CD14-positive monocyte (primary cell): ENCODE data around the gene KCNB1. TPM values are rescaled to one million over a fixed set of nuclear protein-coding genes. Genes with fewer than 3 reads are reported as not detected.

ENCODE experiments used
- DNase-seq, 3 donors: peaks; one replicate each; pipeline ENCODE4 v3.0.0-alpha.2; 2011 to 2022
- H2AFZ ChIP-seq: 2 replicates; pipeline ENCODE4 v1.6.0; 2012; ENCODE audit warnings: mild to moderate bottlenecking, low read depth, low read length, inconsistent platforms; ENCODE audit not compliant: insufficient read depth, poor library complexity, severe bottlenecking
- H3K27ac ChIP-seq, 2 donors: 1 replicate in 1 of 2; 2 replicates in 1 of 2; pipeline ENCODE4 v1.5.1; 2012 to 2013; ENCODE audit warnings: low read length in 2 of 2, control low read depth in 1 of 2, inconsistent platforms in 1 of 2, low read depth in 1 of 2, mild to moderate bottlenecking in 1 of 2
- H3K27me3 ChIP-seq, 2 donors: one replicate each; pipeline versions ENCODE4 v1.6.0 to v1.6.1; 2011 to 2013; ENCODE audit warnings: low read length in 2 of 2; ENCODE audit not compliant: control insufficient read depth in 2 of 2, insufficient read depth in 2 of 2
- H3K36me3 ChIP-seq, 2 donors: replicated peaks in 1 of 2; 1 replicate in 1 of 2; 2 replicates in 1 of 2; pipeline versions ENCODE4 v1.5.1 to v1.6.1; 2012 to 2013; ENCODE audit warnings: low read length in 2 of 2, control low read depth in 1 of 2, inconsistent platforms in 1 of 2, mild to moderate bottlenecking in 1 of 2; ENCODE audit not compliant: insufficient read depth in 2 of 2, control insufficient read depth in 1 of 2
- H3K4me1 ChIP-seq, 2 donors: 1 replicate in 1 of 2; 2 replicates in 1 of 2; pipeline versions ENCODE4 v1.5.1 to v1.6.1; 2012 to 2013; ENCODE audit warnings: low read length in 2 of 2, control low read depth in 1 of 2, inconsistent platforms in 1 of 2, mild to moderate bottlenecking in 1 of 2, moderate library complexity in 1 of 2; ENCODE audit not compliant: insufficient read depth in 2 of 2, control insufficient read depth in 1 of 2
- H3K4me2 ChIP-seq: replicated peaks from 2 replicates; pipeline ENCODE3; 2012; ENCODE audit warnings: low read length, moderate library complexity, mild to moderate bottlenecking; ENCODE audit not compliant: poor library complexity, severe bottlenecking; ENCODE audit errors: extremely low read depth
- H3K4me3 ChIP-seq, 3 experiments: fragments of 200-600 bp in 1 of 3; sonication (generic) in 1 of 3; replicated peaks in 1 of 3; 1 replicate in 2 of 3; 2 replicates in 1 of 3; pipeline ENCODE4 v1.5.1; 2011 to 2013; ENCODE audit warnings: low read length in 3 of 3, mild to moderate bottlenecking in 3 of 3, control low read depth in 2 of 3, low read depth in 2 of 3, inconsistent platforms in 1 of 3, moderate library complexity in 1 of 3
- H3K79me2 ChIP-seq: 2 replicates; pipeline ENCODE4 v1.6.0; 2012; ENCODE audit warnings: mild to moderate bottlenecking, control low read depth, inconsistent platforms, low read length, moderate library complexity; ENCODE audit not compliant: insufficient read depth
- H3K9ac ChIP-seq: 2 replicates; pipeline ENCODE4 v1.6.0; 2017; ENCODE audit warnings: low read length, mild to moderate bottlenecking; ENCODE audit not compliant: insufficient read depth, poor library complexity, severe bottlenecking
- H3K9me3 ChIP-seq, 2 donors: replicated peaks in 1 of 2; 1 replicate in 1 of 2; 2 replicates in 1 of 2; pipeline versions ENCODE4 v1.5.1 to v1.6.1; 2012 to 2013; ENCODE audit warnings: low read length in 2 of 2, control low read depth in 1 of 2; ENCODE audit not compliant: control insufficient read depth in 1 of 2, insufficient read depth in 1 of 2
- H4K20me1 ChIP-seq: 2 replicates; pipeline ENCODE4 v1.6.0; 2012; ENCODE audit warnings: mild to moderate bottlenecking, low read length, control low read depth, moderate library complexity; ENCODE audit not compliant: insufficient read depth
- H3K27ac Mint-ChIP-seq, 7 donors: one replicate each; pipeline ENCODE4 v1.8.0; 2020; ENCODE audit warnings: mild to moderate bottlenecking in 7 of 7, mixed read lengths in 7 of 7, moderate library complexity in 6 of 7, inconsistent platforms in 2 of 7
- H3K27me3 Mint-ChIP-seq, 3 donors: one replicate each; pipeline ENCODE4 v1.8.0; 2021 to 2022; ENCODE audit warnings: low read depth in 3 of 3, mild to moderate bottlenecking in 3 of 3, mixed read lengths in 3 of 3, moderate library complexity in 3 of 3, inconsistent platforms in 1 of 3
- H3K36me3 Mint-ChIP-seq, 2 donors: one replicate each; pipeline ENCODE4 v1.8.0; 2020; ENCODE audit warnings: mixed read lengths in 2 of 2, inconsistent platforms in 1 of 2, mild to moderate bottlenecking in 1 of 2
- H3K4me1 Mint-ChIP-seq: one replicate; pipeline ENCODE4 v1.8.0; 2020; ENCODE audit warnings: mild to moderate bottlenecking, mixed read lengths
- H3K4me3 Mint-ChIP-seq, 2 donors: one replicate each; pipeline ENCODE4 v1.8.0; 2020; ENCODE audit warnings: mild to moderate bottlenecking in 2 of 2, mixed read lengths in 2 of 2, moderate library complexity in 1 of 2
- H3K9me3 Mint-ChIP-seq, 7 donors: one replicate each; pipeline ENCODE4 v1.8.0; 2020 to 2022; ENCODE audit warnings: mixed read lengths in 7 of 7, mild to moderate bottlenecking in 6 of 7, moderate library complexity in 6 of 7, inconsistent platforms in 2 of 7
- WGBS: methylation state at CpG from one replicate; pipeline ENCODE4 v1.1.5; 2013; ENCODE audit warnings: missing lambda C conversion rate; ENCODE audit not compliant: insufficient coverage; 5-methylcytosine and 5-hydroxymethylcytosine counted together
- intact Hi-C, 2 donors: fragments of 100-400 bp; cut with micrococcal nuclease; formaldehyde crosslinking; loops; one replicate each; pipeline versions ENCODE4 v1.15.0 to v1.15.1; 2023
- polyA plus RNA-seq, 3 donors: library from polyadenylated mRNA; depleted of rRNA in 1 of 3; unstranded in 2 of 3; stranded (reverse) in 1 of 3; fragments of 300-500 nt in 2 of 3; fragments of >200 nt in 1 of 3; fragmentation: Illumina TruSeq in 2 of 3; gene quantifications; 1 replicate in 2 of 3; 2 replicates in 1 of 3; pipeline ENCODE4 v1.2.3, GENCODE V29; 2012 to 2021
- TF ChIP-seq, protein P1 (sequence below): fragments of 200-600 bp; IDR thresholded peaks from one replicate; pipeline ENCODE4 v1.8.0; 2022; ENCODE audit warnings: antibody characterized with exemption, mild to moderate bottlenecking

KCNB1 gene
- polyA plus RNA-seq, 3 donors = not detected

DNA sequence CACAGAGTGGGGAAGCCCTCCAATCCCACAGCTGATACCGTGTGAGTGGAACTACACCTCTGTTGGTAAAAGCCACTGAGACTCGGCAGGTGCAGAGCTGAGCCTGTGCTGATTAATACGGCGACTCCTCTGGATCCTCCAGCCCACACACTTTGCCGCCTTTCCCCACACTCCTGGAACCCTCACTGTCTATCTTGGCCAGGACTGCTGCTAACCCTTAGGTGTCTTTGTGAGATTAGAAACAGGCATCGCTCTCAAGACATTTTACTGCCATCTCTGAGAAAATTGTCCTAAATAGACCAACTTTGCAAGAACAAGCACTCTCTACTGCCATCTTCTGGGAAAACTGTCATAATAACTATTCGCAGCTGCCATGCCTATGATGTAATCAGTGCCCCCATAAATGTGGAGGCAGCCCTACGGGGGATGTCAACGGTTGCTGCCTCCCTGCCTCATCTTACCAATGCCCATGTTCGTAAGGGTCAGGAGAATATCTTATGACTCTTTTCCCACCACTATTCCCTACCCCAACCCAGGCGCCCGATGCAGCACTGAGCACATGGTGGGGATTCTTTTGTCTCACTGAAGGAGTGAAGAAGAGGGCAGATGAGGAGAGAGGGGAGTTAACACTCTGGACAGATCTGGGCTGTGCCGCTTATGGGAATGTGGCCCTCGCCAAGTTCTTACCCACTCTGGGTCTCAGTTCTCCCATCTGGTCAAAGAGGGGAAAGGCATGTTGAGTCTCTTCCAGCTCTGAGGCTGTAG, 26.1 kb upstream of the KCNB1 start:
- Mint-ChIP-seq H3K9me3 (no peaks in the 10 kb centered on the region), H3K27me3 (peaks cover 20 to 29% (median 27%) of the 10 kb centered on the region in 3 donors), H3K27ac (no peak overlapping the region), H3K4me1 (no peaks in the 10 kb centered on the region), H3K36me3 (no peaks in the 10 kb centered on the region), H3K4me3 (no peak overlapping the region)
- H3K79me2 ChIP-seq = no peaks in the 10 kb centered on the region
- no peak overlapping the region for H3K4me2 ChIP-seq
- H3K27ac ChIP-seq = no peak overlapping the region
- TF ChIP-seq, protein P1, sequence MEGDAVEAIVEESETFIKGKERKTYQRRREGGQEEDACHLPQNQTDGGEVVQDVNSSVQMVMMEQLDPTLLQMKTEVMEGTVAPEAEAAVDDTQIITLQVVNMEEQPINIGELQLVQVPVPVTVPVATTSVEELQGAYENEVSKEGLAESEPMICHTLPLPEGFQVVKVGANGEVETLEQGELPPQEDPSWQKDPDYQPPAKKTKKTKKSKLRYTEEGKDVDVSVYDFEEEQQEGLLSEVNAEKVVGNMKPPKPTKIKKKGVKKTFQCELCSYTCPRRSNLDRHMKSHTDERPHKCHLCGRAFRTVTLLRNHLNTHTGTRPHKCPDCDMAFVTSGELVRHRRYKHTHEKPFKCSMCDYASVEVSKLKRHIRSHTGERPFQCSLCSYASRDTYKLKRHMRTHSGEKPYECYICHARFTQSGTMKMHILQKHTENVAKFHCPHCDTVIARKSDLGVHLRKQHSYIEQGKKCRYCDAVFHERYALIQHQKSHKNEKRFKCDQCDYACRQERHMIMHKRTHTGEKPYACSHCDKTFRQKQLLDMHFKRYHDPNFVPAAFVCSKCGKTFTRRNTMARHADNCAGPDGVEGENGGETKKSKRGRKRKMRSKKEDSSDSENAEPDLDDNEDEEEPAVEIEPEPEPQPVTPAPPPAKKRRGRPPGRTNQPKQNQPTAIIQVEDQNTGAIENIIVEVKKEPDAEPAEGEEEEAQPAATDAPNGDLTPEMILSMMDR = peak; percentile 46
- intact Hi-C loops = no loop called here
- H3K9me3 ChIP-seq = no peaks in the 10 kb centered on the region
- H2AFZ ChIP-seq = no peak overlapping the region
- H3K4me1 ChIP-seq = no peaks in the 10 kb centered on the region
- no peaks in the 10 kb centered on the region for H3K36me3 ChIP-seq
- H3K27me3 ChIP-seq = peaks cover 0 to 4% of the 10 kb centered on the region in 2 donors
- no peak overlapping the region for H3K4me3 ChIP-seq
- peak in 1 of 3 donors; percentile 1 for DNase-seq
- WGBS = 70% methylated on average over 10 of the region's 14 CpGs
- H4K20me1 ChIP-seq = no peaks in the 10 kb centered on the region
- no peak overlapping the region for H3K9ac ChIP-seq

DNA sequence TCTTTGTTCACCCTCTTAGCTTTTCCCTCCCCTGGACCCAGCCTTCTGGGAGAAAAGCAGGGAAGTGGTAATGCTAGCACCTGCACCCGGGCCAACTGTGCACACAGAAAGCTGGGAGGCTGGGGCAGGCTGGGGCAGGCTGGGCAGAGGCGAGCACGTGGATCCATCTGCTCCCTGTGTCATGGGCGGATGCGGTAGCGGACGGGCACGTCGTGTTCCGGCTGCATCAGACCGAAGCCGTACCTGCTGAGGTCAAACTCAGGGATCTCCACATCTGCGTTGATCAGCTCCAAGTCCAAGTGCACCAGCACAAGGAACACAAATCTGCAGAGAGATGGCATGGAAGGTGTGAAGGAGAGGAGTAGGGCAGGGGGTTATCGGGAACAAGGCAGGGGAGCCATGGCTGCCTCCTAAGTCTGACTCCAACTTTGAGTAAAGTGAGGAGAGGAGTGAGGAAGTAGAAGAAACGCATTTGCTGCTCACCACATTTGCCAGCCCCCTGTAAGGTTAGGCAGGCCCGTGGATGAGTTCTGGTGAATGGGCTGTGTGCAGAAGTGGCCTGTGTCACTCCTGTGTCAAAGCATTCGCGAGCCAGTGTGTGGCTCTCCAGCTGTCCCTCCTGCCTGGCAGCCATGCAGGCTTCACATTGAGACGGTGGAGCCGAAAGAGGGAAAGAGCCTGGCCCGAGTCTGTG, 25.4 kb upstream of the KCNB1 start:
- H3K9me3 Mint-ChIP-seq = no peaks in the 10 kb centered on the region
- no peak overlapping the region for H2AFZ ChIP-seq
- no peaks in the 10 kb centered on the region for H3K36me3 Mint-ChIP-seq
- H3K4me3 ChIP-seq = no peak overlapping the region
- H3K4me3 Mint-ChIP-seq = no peak overlapping the region
- 89% methylated on average over 21 of the region's 21 CpGs for WGBS
- H3K9me3 ChIP-seq = no peaks in the 10 kb centered on the region
- intact Hi-C loops = no loop called here
- no peaks in the 10 kb centered on the region for H4K20me1 ChIP-seq
- peaks cover 0 to 4% of the 10 kb centered on the region in 2 donors for H3K27me3 ChIP-seq
- H3K27me3 Mint-ChIP-seq = peaks cover 20 to 30% (median 28%) of the 10 kb centered on the region in 3 donors
- H3K4me1 Mint-ChIP-seq = no peaks in the 10 kb centered on the region
- no peaks in the 10 kb centered on the region for H3K79me2 ChIP-seq
- no peak overlapping the region for H3K27ac ChIP-seq
- H3K9ac ChIP-seq = no peak overlapping the region
- no peak overlapping the region for H3K4me2 ChIP-seq
- TF ChIP-seq, protein P1 = no peak
- no peak overlapping the region for H3K27ac Mint-ChIP-seq
- no peaks in the 10 kb centered on the region for H3K36me3 ChIP-seq
- DNase-seq = no peak
- no peaks in the 10 kb centered on the region for H3K4me1 ChIP-seq
